ENCODE data around the gene HSPG2.
"Not testable (repeated sequence)": the region's sequence is repeated elsewhere in the genome, so short reads cannot be mapped to it uniquely, and the experiment has no call there.

HSPG2 gene

DNA sequence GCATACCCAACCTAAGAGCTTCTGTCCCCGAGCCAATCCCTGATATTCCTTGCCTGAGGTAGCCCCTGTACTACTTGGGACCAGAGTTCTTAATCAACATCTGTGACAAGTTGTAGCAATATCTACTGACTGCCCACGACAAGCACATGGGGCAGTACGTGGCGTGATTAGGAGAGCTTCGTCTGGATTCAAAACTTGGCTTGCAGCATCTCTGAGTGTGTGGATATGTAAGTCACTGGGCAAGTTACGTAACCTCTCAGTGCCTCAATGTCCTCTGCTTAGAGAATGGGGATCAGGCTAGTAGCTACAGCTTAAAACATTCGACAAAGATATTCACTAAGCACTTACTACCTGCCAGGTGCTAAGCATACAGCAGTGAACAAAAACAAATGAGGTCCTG lies 5.0 kb downstream of the HSPG2 start:
- no peak for DNase-seq

DNA sequence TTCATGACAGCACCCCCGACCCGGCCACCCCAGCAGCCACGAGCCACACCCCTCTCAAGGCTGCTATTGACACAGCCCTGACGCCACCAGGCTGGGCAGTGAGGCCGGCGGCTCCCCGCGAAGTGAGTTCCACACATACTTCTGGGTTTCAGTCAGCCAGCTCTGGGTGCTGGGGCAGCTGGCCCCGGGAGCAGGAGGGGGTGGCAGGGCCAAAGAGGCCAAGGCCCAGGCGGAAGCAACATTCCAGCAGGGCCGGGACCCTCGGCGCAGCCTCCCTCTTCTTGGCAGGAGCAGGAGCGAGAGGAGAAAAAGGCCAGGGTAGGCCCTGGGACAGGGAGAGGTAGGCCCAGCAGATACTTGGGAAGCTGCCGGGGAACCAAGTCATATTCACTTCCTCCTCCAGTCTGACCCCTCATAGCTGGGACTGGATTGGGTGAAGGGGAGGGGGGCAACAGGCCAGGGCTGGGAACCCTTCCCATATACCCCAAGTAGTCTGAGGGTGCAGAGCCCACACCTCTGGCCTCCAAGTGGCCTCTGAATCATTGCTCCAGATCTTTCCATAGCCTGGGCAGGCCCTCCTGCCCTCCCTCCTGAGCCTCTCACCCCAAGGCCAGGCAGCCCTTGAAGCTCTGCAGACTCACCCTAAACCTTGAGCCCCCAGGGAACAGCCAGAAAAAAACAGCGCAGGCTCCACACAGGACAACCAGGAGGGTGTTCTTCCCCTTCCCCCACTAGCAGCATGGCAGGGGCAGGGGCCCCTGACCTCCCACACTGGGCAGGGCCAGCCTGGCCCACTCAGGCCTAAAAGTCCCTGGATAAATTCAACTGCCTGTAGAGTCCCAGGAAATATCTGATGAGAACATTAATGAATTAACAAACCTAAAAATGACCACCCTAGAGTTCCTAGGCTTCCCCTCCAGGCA lies 5.7 kb downstream of the HSPG2 start:
- no peak for DNase-seq

DNA sequence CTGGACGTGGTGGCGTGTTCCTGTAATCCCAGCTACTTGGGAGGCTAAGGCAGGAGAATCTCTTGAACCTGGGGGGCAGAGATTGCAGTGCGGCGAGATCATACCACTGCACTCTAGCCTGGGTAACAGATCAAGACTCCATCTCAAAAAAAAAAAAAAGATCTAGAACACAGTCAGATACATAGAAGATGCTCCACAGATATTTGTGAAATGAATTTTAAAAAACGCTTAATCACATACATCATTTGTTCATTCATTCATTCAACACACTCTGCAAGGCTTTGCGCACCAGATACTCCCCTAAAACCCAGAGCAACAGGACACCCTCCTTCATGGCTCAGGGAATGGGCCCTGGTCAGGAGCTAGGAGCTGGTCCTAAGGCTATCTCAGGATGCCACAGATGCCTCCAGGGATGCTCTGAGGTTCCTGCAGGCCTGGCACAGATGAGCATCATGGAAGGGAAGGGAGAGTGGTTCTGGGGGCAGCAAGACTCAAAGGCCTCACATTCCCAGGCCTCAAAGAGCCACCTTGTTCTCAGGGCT lies 6.4 kb downstream of the HSPG2 start:
- DNase-seq = no peak

DNA sequence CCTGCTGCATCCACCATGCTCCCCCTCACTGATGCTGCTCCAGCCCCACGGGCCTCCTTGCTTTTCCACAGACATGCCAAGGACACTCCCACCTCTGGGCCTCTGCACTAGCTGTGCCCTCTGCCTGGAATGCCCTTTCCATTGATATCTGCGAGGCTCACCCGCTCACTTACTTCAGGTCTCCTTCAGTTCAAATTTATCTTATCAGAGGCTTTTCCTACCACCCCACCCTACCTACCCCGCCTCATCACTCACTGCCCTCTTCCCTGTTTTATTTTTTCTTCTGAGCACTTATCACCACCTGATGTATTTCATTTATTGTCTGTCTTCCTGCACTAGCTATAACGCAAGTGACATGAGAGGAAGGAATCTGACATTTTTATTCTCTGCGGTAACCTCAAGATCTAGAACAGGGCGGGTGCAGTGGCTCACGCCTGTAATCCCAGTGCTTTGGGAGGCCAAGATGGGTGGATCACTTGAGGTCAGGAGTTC lies 7.0 kb downstream of the HSPG2 start:
- no peak for DNase-seq

DNA sequence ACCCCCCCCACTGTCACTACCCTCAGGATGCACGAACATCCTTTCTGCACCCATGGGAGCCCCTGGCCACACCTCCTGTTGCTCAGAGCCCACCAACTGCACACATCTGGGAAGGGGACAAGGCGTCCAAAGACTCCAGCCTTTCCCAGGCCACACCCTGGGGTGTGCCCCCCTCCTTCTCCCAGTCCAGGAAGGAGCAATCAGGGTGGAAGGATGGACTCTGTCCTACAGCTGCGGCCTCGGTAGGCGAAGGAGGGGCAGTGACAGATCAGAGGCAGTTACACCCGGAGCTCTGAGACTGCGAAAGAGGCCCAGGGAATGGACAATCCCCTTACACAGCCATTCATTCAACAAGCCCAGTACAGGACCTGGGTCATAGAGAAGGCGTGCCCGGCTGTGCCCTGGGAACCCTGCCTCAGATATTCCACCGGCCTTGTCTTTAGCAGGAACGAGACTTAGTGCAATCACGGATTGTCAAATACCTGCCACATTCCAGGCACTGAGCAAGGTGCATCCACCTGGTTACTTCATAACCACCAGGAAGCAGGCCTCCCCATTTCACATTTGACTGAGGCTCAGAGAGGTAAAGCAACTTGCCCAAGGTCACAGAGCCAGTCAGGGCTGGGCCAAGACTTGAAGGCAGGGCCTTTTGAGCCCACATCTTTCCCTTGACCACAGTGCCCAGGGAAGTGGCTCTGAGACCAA lies 9.4 kb downstream of the HSPG2 start:
- no peak for DNase-seq

DNA sequence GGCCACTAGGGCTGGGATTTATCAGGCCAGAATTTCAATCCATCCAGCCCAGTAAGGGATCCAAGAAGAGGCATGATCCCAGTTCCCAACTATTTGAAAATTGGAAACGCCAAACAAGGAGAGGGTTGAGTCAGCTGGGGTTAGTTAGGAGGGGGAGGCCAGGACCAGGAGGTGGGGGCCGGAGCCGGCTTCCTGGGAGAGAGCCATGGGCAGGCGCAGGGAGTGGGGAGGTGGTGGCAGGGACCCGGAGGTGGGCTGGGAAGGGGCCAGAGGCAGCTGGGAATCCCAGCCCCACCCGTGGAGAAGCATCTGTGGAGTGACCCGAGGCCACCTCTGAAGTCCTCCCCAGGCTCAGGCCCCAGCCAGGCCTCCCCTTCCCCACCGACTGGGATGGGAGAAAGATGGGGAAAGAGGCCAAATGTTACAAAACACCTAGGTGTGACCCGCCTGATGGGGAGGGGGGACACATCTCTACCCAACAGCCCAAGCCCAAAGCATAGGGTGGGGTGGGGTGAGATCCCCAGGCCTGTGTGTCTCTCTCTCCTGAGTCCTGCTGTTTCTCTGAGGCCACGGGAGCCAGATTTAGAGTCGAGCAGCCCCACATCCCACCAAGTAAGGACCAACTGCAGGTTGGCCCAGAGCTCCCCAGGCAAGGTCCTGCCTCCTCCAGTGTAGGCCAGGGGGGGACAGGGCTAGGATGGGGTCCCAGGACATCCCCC lies 10.1 kb downstream of the HSPG2 start:
- no peak for DNase-seq

DNA sequence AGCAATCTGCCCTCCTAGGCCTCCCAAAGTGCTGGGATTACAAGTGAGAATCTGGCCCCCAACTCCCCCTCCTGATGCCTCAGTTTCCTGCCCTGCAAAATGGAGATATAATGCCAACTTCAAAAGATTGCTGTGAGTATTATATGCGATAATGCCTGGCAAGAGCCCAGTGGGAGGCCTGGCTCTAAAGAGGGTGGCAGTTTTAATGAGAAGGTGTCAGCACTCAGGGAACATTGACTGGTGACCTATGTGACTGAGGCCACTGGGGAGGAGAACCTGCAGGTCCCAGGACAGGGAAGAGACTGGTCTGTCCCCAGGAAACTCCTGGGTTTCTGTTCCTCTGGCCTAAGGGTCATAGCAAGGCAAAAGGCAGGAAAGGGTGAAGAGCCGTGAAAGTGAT lies 11.0 kb downstream of the HSPG2 start:
- no peak for DNase-seq

GRCh38 chr1:21925334-21925940 lies 11.7 kb downstream of the HSPG2 start:
- no peak for DNase-seq

GRCh38 chr1:21924503-21925005 lies 12.6 kb downstream of the HSPG2 start:
- DNase-seq = no peak

DNA sequence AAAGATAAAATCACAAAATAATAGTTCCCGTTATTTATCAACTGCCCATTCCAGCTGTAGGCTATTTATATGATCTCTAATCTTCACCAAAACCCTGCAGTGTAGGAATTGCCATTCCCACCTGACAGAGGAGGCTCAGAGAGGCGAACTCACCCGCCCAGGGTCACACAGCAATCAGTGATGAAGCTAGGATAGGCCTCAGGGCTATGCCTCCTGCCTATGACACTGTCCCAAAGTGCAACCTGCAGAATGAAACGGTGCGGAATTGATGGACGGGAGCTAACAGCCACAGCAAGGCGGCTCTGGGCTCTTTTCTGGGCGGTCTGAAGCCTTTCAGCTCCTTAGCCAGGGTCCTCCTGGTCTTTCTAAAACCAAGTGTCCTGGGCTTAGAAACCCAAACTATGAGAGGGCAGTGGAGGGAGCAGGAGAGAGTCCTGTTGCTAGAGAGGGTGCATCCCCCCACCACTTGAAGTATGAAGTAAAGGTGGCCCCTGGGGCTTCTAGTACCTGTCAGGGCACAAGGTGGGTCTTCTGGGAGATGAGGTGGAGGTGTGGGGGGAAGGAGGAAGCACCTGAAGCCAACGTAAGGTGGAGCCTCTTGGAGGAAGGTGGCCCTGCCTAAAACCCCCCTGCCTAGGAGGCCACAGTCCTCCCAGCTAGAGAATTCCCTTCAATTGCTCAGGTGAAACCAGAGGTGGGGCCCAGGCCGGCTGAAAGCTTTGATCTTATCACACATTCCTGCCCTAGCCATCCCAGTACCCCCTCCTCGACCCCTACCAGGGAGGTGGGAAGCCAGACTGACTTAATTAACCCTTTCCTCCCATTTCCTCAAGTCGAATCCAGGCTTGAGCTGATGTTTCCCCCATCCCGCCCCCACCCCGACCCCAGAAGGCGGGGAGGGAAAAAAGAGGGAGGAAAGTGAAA lies 14.8 kb downstream of the HSPG2 start:
- no peak for DNase-seq

DNA sequence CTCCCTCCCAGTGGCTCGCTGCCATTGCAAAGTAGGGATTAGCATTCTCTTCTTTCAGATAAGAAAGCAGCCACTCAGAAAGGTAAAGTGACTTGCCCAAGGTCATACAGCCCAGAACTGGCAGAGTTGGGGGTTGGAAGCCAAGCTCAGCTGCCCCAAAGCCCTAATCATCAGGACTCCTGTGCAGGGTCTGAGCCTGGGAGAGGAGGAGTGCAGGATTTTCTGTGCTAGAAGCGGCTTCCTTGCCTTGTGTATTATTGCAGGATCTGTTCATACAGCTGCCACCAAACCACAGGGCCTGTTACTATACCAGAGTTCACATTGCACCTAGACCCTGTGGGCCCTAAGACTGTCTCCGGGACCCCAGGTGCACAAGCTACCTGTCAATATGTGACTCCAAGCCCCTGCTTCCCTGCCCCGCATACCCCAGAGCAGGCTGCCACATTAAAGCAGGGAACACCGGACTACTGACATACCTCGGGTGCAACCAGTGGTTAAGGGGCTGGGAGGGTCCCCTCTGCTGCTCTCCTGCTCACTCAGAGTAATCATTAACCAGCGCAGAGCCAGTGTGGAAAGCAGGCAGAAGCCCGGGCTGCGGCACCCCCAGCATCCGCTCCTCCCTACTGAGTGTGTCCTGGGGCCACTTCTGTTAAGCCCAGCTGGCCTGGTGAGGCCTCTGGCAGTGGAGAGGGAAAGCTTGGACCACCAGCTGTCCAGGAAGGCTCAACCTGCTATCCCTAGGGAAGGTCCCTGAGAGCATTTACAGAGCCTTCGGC lies 15.8 kb downstream of the HSPG2 start:
- no peak for DNase-seq

DNA sequence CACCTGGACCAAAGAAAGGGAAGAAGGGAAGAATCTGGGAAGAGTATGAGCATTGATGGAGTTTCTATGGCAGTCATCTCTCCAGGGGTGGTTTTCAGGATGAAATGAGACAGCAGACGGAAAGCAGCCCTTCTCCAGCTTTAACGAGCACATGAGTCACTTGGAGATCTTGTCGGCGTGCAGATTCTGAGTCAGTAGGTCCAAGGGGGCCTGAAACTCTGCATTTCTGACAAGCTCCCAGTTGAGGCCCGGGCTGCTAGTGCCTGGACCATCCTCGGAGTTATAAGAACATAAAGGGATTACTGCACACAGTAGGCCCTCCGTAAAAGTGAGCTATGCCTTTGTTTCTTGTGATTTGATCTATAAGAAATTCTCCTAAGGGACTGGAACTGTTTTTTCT lies 17.6 kb downstream of the HSPG2 start:
- DNase-seq = no peak

DNA sequence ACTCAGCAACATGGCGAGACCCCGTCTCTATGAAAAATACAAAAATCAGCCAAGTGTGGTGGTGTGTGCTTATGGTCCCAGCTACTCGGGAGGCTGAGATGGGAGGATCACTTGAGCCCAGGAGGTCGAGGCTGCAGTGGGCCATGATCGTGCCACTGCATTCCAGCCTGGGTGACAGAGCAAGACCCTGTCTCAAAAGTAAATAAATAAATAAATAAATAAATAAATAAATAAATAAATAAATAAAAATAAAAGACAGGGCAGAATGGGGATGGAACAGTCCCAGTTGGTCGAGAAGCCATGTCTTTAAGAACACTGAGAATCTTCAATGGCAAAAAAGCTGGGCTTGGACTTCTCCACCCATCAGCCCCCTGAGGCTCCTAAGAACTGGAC lies 19.9 kb downstream of the HSPG2 start:
- not testable (repeated sequence) for DNase-seq

GRCh38 chr1:21916447-21917238 lies 20.5 kb downstream of the HSPG2 start:
- no peak for DNase-seq

DNA sequence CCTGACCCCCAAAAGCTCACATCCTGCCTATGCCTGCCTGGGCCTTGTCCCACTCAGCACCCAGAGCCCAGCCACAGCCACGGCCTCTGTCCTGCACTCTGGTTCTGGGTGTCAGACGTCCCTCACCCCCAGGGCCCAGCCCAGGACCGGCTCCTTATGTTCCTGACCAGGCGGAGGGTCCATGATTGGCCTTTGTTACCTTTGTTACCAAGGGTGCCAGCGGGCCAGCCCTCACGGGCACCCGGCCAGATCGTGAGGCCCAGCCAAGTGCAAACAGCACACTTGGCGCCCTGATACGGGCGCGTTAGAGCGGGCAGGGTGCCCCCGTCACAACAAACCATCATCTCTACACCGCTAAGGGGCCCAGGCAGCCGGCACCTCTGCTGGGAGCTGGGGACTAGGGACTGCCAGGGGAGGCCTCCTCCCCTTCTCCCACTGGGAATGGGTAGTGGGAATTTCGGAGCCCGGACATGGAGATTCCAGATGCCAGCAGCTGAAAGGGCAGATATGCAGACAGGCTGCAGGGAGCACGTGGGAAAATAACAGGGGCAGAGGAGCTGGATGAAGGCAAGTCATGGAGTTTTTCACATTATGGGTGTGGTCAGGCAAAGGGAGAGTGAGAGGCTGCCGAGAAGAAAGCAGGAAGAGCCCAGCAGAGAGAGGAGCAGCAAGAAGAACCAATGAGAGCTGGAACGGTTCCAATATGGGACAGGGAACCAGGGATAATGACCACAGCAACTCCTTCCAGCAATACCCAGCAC lies 22.1 kb downstream of the HSPG2 start:
- no peak for DNase-seq

- no peak for DNase-seq
Observed at GRCh38 chr1:21914450-21914849, 22.7 kb downstream of the HSPG2 start.

GRCh38 chr1:21913763-21914162 lies 23.3 kb downstream of the HSPG2 start:
- no peak for DNase-seq

DNA sequence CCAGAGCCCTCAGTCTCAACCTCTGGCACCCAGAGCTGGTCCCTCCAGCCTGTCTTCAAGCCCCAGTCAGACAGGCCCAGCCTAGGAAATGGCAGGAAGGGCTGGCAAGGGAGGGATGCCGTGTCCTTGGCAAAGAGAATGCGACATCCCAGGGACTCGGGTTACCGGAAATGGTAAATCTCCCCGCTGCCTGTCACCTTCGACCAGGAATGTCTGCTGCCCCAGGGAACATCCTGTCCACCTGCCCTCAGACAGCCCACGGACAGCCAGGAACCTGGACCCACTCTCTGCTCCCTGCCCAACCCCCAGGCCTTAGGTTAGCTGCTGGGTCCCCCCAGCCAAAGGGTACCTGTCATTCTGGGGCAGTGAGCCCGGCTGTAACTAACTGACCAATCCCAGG lies 23.9 kb downstream of the HSPG2 start:
- no peak for DNase-seq
